HG03280 (cell line): ENCODE results near the gene NDUFA11.
"Not testable (repeated sequence)": the region's sequence is repeated elsewhere in the genome, so short reads cannot be mapped to it uniquely, and the experiment has no call there.

ENCODE experiments used
- ATAC-seq: cut with Tn5 transposase; IDR thresholded peaks from one replicate; pipeline ENCODE4 v1.9.1; 2021; ENCODE audit warnings: mild to moderate bottlenecking, moderate library complexity; ENCODE audit not compliant: unreplicated experiment

Gene NDUFA11

GRCh38 chr19:5891572-5891937 lies 12.0 kb downstream of the NDUFA11 start:
- no peak for ATAC-seq

- ATAC-seq, result no peak
Measured at GRCh38 chr19:5890099-5890498, 13.5 kb downstream of the NDUFA11 start.

- no peak for ATAC-seq
Measured at GRCh38 chr19:5889288-5889971, 14.2 kb downstream of the NDUFA11 start.

GRCh38 chr19:5884065-5884811 lies 19.4 kb downstream of the NDUFA11 start:
- not testable (repeated sequence) for ATAC-seq

GRCh38 chr19:5883157-5883873 lies 20.3 kb downstream of the NDUFA11 start:
- not testable (repeated sequence) for ATAC-seq

GRCh38 chr19:5882421-5882968 lies 21.1 kb downstream of the NDUFA11 start:
- no peak for ATAC-seq

- no peak for ATAC-seq
Measured at GRCh38 chr19:5881543-5882299, 21.9 kb downstream of the NDUFA11 start.

- ATAC-seq, result no peak
Measured at GRCh38 chr19:5880604-5881078, 22.9 kb downstream of the NDUFA11 start.

- ATAC-seq, result no peak
Measured at GRCh38 chr19:5880196-5880595, 23.4 kb downstream of the NDUFA11 start.

- no peak for ATAC-seq
Measured at GRCh38 chr19:5877882-5878281, 25.7 kb downstream of the NDUFA11 start.

- no peak for ATAC-seq
Measured at GRCh38 chr19:5877427-5877826, 26.2 kb downstream of the NDUFA11 start.

GRCh38 chr19:5874496-5874895 lies 29.1 kb downstream of the NDUFA11 start:
- not testable (repeated sequence) for ATAC-seq

- ATAC-seq, result no peak
Measured at GRCh38 chr19:5873617-5874199, 29.9 kb downstream of the NDUFA11 start.

- ATAC-seq, result no peak
Measured at GRCh38 chr19:5870986-5871394, 32.6 kb downstream of the NDUFA11 start.

GRCh38 chr19:5867201-5868136 lies 36.1 kb downstream of the NDUFA11 start:
- ATAC-seq, result no peak

- no peak for ATAC-seq
Measured at GRCh38 chr19:5865772-5866171, 37.8 kb downstream of the NDUFA11 start.

- no peak for ATAC-seq
Measured at GRCh38 chr19:5864725-5865486, 38.7 kb downstream of the NDUFA11 start.

GRCh38 chr19:5864013-5864720 lies 39.4 kb downstream of the NDUFA11 start:
- no peak for ATAC-seq
